HS-5 (cell line): ENCODE results near the gene PIAS2.
"Not testable (repeated sequence)": the region's sequence is repeated elsewhere in the genome, so short reads cannot be mapped to it uniquely, and the experiment has no call there.

Source experiments
- DNase-seq: peaks from one replicate; pipeline ENCODE4 v3.0.0-alpha.2; 2012; ENCODE audit warnings: low read depth

PIAS2 gene

GRCh38 chr18:46831434-46831833 is 85.9 kb downstream of the PIAS2 start:
- DNase-seq = no peak

GRCh38 chr18:46830633-46831032 is 86.7 kb downstream of the PIAS2 start:
- no peak for DNase-seq

GRCh38 chr18:46829947-46830346 is 87.4 kb downstream of the PIAS2 start:
- no peak for DNase-seq

GRCh38 chr18:46829531-46829930 is 87.8 kb downstream of the PIAS2 start:
- DNase-seq = no peak

- no peak for DNase-seq
Observed at GRCh38 chr18:46821856-46822711, 95.2 kb downstream of the PIAS2 start.

- no peak for DNase-seq
Observed at GRCh38 chr18:46820863-46821262, 96.4 kb downstream of the PIAS2 start.

- no peak for DNase-seq
Observed at GRCh38 chr18:46815661-46816060, 101.6 kb downstream of the PIAS2 start.

- DNase-seq = no peak
Observed at GRCh38 chr18:46814399-46814798, 102.9 kb downstream of the PIAS2 start.

- DNase-seq = no peak
Observed at GRCh38 chr18:46812311-46812710, 105.0 kb downstream of the PIAS2 start.

- no peak for DNase-seq
Observed at GRCh38 chr18:46810481-46811000, 106.8 kb downstream of the PIAS2 start.

- no peak for DNase-seq
Observed at GRCh38 chr18:46809145-46809544, 108.2 kb downstream of the PIAS2 start.

- not testable (repeated sequence) for DNase-seq
Observed at GRCh38 chr18:46795945-46796344, 121.4 kb downstream of the PIAS2 start.

- DNase-seq = no peak
Observed at GRCh38 chr18:46794607-46795006, 122.7 kb downstream of the PIAS2 start.

GRCh38 chr18:46793565-46793964 is 123.7 kb downstream of the PIAS2 start:
- DNase-seq = no peak

- DNase-seq = no peak
Observed at GRCh38 chr18:46789088-46789487, 128.2 kb downstream of the PIAS2 start.

GRCh38 chr18:46787674-46788073 is 129.6 kb downstream of the PIAS2 start:
- no peak for DNase-seq

- DNase-seq = no peak
Observed at GRCh38 chr18:46772357-46772756, 144.9 kb downstream of the PIAS2 start.

GRCh38 chr18:46771141-46771540 is 146.2 kb downstream of the PIAS2 start:
- no peak for DNase-seq

- no peak for DNase-seq
Observed at GRCh38 chr18:46770708-46771107, 146.6 kb downstream of the PIAS2 start.

GRCh38 chr18:46768166-46768921 is 149.0 kb downstream of the PIAS2 start:
- no peak for DNase-seq

GRCh38 chr18:46767217-46767616 is 150.1 kb downstream of the PIAS2 start:
- no peak for DNase-seq

GRCh38 chr18:46764586-46764985 is 152.7 kb downstream of the PIAS2 start:
- no peak for DNase-seq
